Measurements from ENCODE around the gene TAMM41. TPM values are rescaled to one million over a fixed set of nuclear protein-coding genes. Genes with fewer than 3 reads are reported as not detected.
A peak's percentile ranks its signal among the peaks of the same experiment; 100 is the strongest.

The TAMM41 gene
- total RNA-seq, 1 donor from 2014 or later: 11.2 TPM

DNA sequence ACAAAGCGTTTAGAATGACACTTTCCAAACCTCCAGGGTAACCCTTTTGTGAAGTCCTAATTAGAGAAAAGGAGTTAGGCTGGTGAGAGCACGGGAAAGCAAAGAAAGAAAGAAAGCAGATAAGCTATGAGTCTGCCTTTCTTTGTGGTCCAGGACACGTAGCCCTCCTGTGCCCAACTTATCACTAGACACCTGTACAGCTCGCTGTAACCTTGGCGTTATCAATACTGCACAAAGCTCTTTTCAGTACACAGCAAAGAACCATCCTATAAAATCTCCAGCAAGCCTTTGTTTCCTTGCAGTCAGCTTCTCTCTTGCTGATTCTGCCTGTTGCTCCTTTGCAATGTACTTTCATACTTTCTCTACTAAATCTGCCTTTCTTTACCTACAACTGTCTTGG lies 6.8 kb upstream of the TAMM41 start:
- no peak overlapping the region for H3K4me3 Mint-ChIP-seq (ENCODE audit: unreplicated experiment)
- H3K27ac Mint-ChIP-seq (ENCODE audit: unreplicated experiment): no peak overlapping the region
- no peaks in the 10 kb centered on the region for H3K36me3 Mint-ChIP-seq (ENCODE audit: low read depth)
- H3K9me3 Mint-ChIP-seq (ENCODE audit: low read depth): no peaks in the 10 kb centered on the region
- DNase-seq (ENCODE audit: low spot score): no peak
- TF ChIP-seq, protein P1, sequence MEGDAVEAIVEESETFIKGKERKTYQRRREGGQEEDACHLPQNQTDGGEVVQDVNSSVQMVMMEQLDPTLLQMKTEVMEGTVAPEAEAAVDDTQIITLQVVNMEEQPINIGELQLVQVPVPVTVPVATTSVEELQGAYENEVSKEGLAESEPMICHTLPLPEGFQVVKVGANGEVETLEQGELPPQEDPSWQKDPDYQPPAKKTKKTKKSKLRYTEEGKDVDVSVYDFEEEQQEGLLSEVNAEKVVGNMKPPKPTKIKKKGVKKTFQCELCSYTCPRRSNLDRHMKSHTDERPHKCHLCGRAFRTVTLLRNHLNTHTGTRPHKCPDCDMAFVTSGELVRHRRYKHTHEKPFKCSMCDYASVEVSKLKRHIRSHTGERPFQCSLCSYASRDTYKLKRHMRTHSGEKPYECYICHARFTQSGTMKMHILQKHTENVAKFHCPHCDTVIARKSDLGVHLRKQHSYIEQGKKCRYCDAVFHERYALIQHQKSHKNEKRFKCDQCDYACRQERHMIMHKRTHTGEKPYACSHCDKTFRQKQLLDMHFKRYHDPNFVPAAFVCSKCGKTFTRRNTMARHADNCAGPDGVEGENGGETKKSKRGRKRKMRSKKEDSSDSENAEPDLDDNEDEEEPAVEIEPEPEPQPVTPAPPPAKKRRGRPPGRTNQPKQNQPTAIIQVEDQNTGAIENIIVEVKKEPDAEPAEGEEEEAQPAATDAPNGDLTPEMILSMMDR (IDR thresholded peaks at IDR 0.05): no peak
- H3K27me3 Mint-ChIP-seq (ENCODE audit: low read depth): peaks cover 50% of the 10 kb centered on the region
- no peaks in the 10 kb centered on the region for H3K4me1 Mint-ChIP-seq (ENCODE audit: low read depth)

DNA sequence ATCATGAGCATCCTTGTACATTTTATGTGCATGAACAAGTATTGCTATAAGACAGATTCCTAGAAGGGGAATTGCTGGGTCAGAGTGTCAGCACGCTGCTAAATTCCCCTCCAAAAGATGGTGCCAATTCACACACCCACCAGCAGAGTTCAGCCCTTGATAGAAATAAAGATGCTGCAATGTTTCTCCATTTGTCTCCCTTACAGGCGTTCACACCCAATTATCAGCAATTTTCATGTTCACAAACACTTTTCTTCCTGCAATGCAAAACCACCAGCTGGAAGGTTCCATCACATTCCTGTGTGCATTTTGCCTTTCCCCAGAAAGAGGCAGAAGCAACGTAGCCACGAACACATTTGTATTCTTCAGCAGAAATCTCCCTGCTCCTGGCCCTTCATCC lies 3.3 kb upstream of the TAMM41 start:
- DNase-seq (ENCODE audit: low spot score): no peak
- Mint-ChIP-seq H3K27me3 (ENCODE audit: low read depth) (peaks cover 32% of the 10 kb centered on the region), H3K36me3 (ENCODE audit: low read depth) (no peaks in the 10 kb centered on the region), H3K27ac (ENCODE audit: unreplicated experiment) (no peak overlapping the region), H3K4me1 (ENCODE audit: low read depth) (peaks cover 21% of the 10 kb centered on the region), H3K9me3 (ENCODE audit: low read depth) (no peaks in the 10 kb centered on the region), H3K4me3 (ENCODE audit: unreplicated experiment) (no peak overlapping the region)
- TF ChIP-seq, protein P1 (IDR thresholded peaks at IDR 0.05): no peak

DNA sequence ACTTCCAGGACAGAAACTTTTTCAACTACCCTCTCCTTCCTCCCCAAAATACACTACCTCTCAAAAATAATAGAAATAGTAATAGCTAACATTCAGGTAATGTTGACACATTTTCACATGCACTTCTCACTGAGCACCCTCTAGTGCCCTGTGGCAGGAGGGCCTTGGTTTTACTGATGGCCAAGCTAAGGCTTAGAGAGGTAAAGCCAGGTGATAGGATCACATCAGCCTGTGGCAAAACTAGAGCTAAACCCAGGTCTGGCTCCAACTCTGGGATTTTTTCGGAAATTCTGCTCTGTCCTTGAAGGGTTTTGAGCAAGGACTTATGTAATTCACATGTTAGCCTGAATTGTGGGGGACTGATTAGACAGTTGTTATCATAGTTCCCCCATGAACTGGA lies 922 bp upstream of the TAMM41 start:
- no peak for DNase-seq (ENCODE audit: low spot score)
- TF ChIP-seq, protein P1 (IDR thresholded peaks at IDR 0.05): no peak
- H3K9me3 Mint-ChIP-seq (ENCODE audit: low read depth): no peaks in the 10 kb centered on the region
- H3K27me3 Mint-ChIP-seq (ENCODE audit: low read depth): peaks cover 17% of the 10 kb centered on the region
- no peak overlapping the region for H3K4me3 Mint-ChIP-seq (ENCODE audit: unreplicated experiment)
- H3K36me3 Mint-ChIP-seq (ENCODE audit: low read depth): peaks cover 10% of the 10 kb centered on the region
- H3K4me1 Mint-ChIP-seq (ENCODE audit: low read depth): peaks cover 26% of the 10 kb centered on the region
- no peak overlapping the region for H3K27ac Mint-ChIP-seq (ENCODE audit: unreplicated experiment)

DNA sequence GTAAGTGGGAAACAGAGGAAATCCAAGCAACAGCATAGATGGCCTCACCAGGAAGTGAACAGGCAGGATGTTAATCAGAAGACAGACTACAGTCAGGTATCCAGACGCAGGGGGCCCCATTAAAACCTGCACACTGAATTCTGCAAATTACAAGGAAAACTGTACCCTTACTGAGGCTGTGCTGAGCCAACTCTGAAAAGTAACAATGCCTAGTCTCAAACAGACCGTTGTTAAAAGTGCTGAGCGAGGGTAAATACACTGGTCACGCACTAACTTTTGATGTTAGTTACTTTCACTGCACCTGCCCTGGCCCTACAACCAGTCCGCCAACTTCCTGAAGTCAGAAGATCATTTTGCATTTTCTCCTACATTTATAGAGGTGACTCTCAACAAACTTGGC lies 1.0 kb downstream of the TAMM41 start:
- Mint-ChIP-seq H3K27ac (ENCODE audit: unreplicated experiment) (peak overlapping the region; percentile 99), H3K9me3 (ENCODE audit: low read depth) (no peaks in the 10 kb centered on the region), H3K4me1 (ENCODE audit: low read depth) (peaks cover 26% of the 10 kb centered on the region), H3K27me3 (ENCODE audit: low read depth) (peaks cover 2% of the 10 kb centered on the region), H3K4me3 (ENCODE audit: unreplicated experiment) (peak overlapping the region; percentile 100), H3K36me3 (ENCODE audit: low read depth) (peaks cover 15% of the 10 kb centered on the region)
- TF ChIP-seq, protein P1 (IDR thresholded peaks at IDR 0.05): no peak
- no peak for DNase-seq (ENCODE audit: low spot score)

DNA sequence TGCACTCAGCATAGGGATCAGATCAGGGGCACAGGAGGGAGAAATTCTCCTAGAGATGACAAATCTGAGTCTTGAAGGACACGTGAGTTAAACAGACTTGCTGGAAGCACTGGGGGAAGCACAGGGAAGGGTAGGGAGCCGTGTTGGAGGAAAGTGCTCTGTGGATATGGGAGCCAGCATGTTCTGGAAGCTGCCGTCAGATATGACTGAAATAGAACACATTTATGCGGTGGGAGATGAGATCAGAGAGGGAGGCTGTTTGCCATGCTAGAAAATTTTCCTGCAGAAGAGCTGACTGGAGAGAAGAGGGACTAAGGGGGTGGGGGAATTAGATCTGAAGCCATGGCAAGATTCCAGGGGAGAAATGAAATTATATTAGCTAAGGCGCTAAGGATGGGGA lies 1.8 kb downstream of the TAMM41 start:
- Mint-ChIP-seq H3K36me3 (ENCODE audit: low read depth) (peaks cover 20% of the 10 kb centered on the region), H3K9me3 (ENCODE audit: low read depth) (no peaks in the 10 kb centered on the region), H3K4me1 (ENCODE audit: low read depth) (peaks cover 26% of the 10 kb centered on the region), H3K27ac (ENCODE audit: unreplicated experiment) (peak overlapping the region; percentile 42), H3K4me3 (ENCODE audit: unreplicated experiment) (peak overlapping the region; percentile 100), H3K27me3 (ENCODE audit: low read depth) (no peaks in the 10 kb centered on the region)
- DNase-seq (ENCODE audit: low spot score): no peak
- TF ChIP-seq, protein P1 (IDR thresholded peaks at IDR 0.05): no peak
